Panc1 (cell line): ENCODE data around the gene CCZ1. TPM values are rescaled to one million over a fixed set of nuclear protein-coding genes. Genes with fewer than 3 reads are reported as not detected.
"Not testable (repeated sequence)": the region's sequence is repeated elsewhere in the genome, so short reads cannot be mapped to it uniquely, and the experiment has no call there.

Experiments used
- ATAC-seq: fragments of 200-7000 bp; cut with Tn5 transposase; 2 replicates; pipeline ENCODE4 v1.9.1; 2020; ENCODE audit warnings: mild to moderate bottlenecking, moderate library complexity
- Bru-seq: library from RNA; stranded (reverse); fragments of 400-500 nt; gene quantifications from one replicate; lab custom pipeline; 2021; lab: Mats Ljungman, UMichigan
- BruChase-seq, 2 experiments: library from RNA; stranded (reverse); fragments of 400-500 nt; gene quantifications; one replicate each; lab custom pipeline; 2021; lab: Mats Ljungman, UMichigan
- BruUV-seq: library from RNA; stranded (reverse); fragments of 400-500 nt; replicated peaks from 2 replicates; lab custom pipeline; 2021; lab: Mats Ljungman, UMichigan
- CTCF ChIA-PET: fragments of 300-600 bp; sonication (Branson Sonifier 250); formaldehyde crosslinking; loops from one replicate; lab custom pipeline; 2022; ENCODE audit warnings: antibody characterized with exemption; lab: Charles Lee
- POLR2A ChIA-PET: fragments of 300-600 bp; sonication (Branson Sonifier 250); formaldehyde crosslinking; loops from one replicate; lab custom pipeline; 2022; ENCODE audit warnings: antibody characterized with exemption; lab: Charles Lee
- DNase-seq: peaks from one replicate; pipeline ENCODE4 v3.0.0-alpha.2; 2010; ENCODE audit warnings: low read depth, low spot score
- H3K27ac ChIP-seq: 2 replicates; pipeline ENCODE4 v1.5.1; 2011; ENCODE audit warnings: mild to moderate bottlenecking, low read length, inconsistent platforms
- H3K27me3 ChIP-seq: fragments of 200-500 bp; sonication (Bioruptor generic); 2 replicates; pipeline ENCODE4 v1.6.0; 2014; ENCODE audit warnings: low read length, inconsistent platforms; ENCODE audit not compliant: control insufficient read depth, insufficient read depth
- H3K36me3 ChIP-seq: fragments of 200-500 bp; sonication (Bioruptor generic); 2 replicates; pipeline ENCODE4 v1.5.1; 2014; ENCODE audit warnings: inconsistent platforms, mild to moderate bottlenecking, low read length, moderate library complexity; ENCODE audit not compliant: control insufficient read depth, insufficient read depth
- H3K4me1 ChIP-seq: 2 replicates; pipeline ENCODE4 v1.5.1; 2011; ENCODE audit warnings: inconsistent platforms, mild to moderate bottlenecking, low read length, moderate library complexity; ENCODE audit not compliant: control insufficient read depth, insufficient read depth
- H3K4me3 ChIP-seq, 2 experiments: 2 replicates each; pipeline ENCODE4 v1.5.1; 2011 to 2012; ENCODE audit warnings: low read depth in 2 of 2, low read length in 2 of 2, mild to moderate bottlenecking in 2 of 2, inconsistent platforms in 1 of 2, moderate library complexity in 1 of 2
- H3K9me3 ChIP-seq: fragments of 200-500 bp; sonication (Bioruptor generic); 2 replicates; pipeline ENCODE4 v1.5.1; 2014; ENCODE audit warnings: low read depth, mild to moderate bottlenecking, inconsistent platforms, low read length, moderate library complexity; ENCODE audit not compliant: control insufficient read depth, insufficient read depth
- CTCF ChIP-seq: fragments of 450-650 bp; IDR thresholded peaks from 2 replicates; pipeline ENCODE4 v1.5.1; 2017; ENCODE audit warnings: mild to moderate bottlenecking
- POLR2AphosphoS5 ChIP-seq: IDR thresholded peaks from 2 replicates; pipeline ENCODE4 v1.6.1; 2012; ENCODE audit warnings: mild to moderate bottlenecking, low read depth, low read length, moderate library complexity
- REST ChIP-seq, 2 experiments: IDR thresholded peaks; 2 replicates each; pipeline ENCODE4 v1.6.1; 2011 to 2012; ENCODE audit warnings: low read depth in 2 of 2, control low read depth in 1 of 2, low read length in 1 of 2, mild to moderate bottlenecking in 1 of 2, moderate library complexity in 1 of 2; ENCODE audit not compliant: insufficient read depth in 1 of 2
- SIN3A ChIP-seq: IDR thresholded peaks from 2 replicates; pipeline ENCODE4 v1.6.1; 2012; ENCODE audit warnings: low read depth, mild to moderate bottlenecking, low read length, moderate library complexity, borderline replicate concordance; ENCODE audit not compliant: insufficient read depth
- TCF7L2 ChIP-seq: IDR thresholded peaks from 2 replicates; pipeline ENCODE4 v1.6.1; 2011; ENCODE audit warnings: mild to moderate bottlenecking, low read depth, low read length, inconsistent platforms
- in situ Hi-C: cut with HindIII; loops from 2 replicates; pipeline ENCODE4 v1.10.0; 2016; ENCODE audit warnings: low sequenced_read_pairs, low pct_unique_long_range_greater_than_20kb
- intact Hi-C: fragments of 100-400 bp; cut with micrococcal nuclease; formaldehyde crosslinking; loops from one replicate; pipeline ENCODE4 v1.10.0; 2022; ENCODE audit not compliant: unreplicated experiment
- long read RNA-seq: library from polyadenylated mRNA; unstranded; transcript quantifications from one replicate; pipeline ENCODE4 v2.0.0, GENCODE V29; 2021; ENCODE audit not compliant: unreplicated experiment
- polyA plus RNA-seq: library from polyadenylated mRNA; unstranded; fragments of >200 nt; gene quantifications from one replicate; pipeline ENCODE4 v1.2.1, GENCODE V29; 2012; ENCODE audit warnings: missing spikeins; ENCODE audit not compliant: insufficient read length
- total RNA-seq: library from RNA; stranded (reverse); gene quantifications from one replicate; pipeline ENCODE4 v1.2.1, GENCODE V29; 2021; ENCODE audit not compliant: unreplicated experiment

Gene CCZ1
- total RNA-seq (128 TPM), Bru-seq, nascent RNA (percentile 69 among the genes with signal in this experiment), BruChase-seq, experiment 1, labeled RNA remaining after a 2-hour chase (percentile 69 among the genes with signal in this experiment), BruChase-seq, experiment 2, labeled RNA remaining after a 6-hour chase (percentile 73 among the genes with signal in this experiment)
- 65.8 TPM for polyA plus RNA-seq
- long read RNA-seq, transcript CCZ1-201 (15 exons, 1,802 nt): major isoform, 220 of 253 reads
- long read RNA-seq, partial matches to known transcripts: 4 of 253 reads
- long read RNA-seq, other reads (novel, unspliced or antisense): 28 of 253 reads

GRCh38 chr7:5898480-5899224 lies at the start of gene CCZ1:
CCZ1 (plus strand) TSS chr7:5898733; CDS start chr7:5898800, 67 bp downstream.
- H3K4me1 ChIP-seq, H3K9me3 ChIP-seq, CTCF ChIA-PET, H3K27me3 ChIP-seq, POLR2A ChIA-PET, intact Hi-C loops, H3K36me3 ChIP-seq, in situ Hi-C loops, BruUV-seq, DNase-seq: not testable (repeated sequence)
- ATAC-seq: peak; percentile 97
- Histone ChIP-seq H3K27ac (peak within 1 kb of the TSS; percentile 61; the same call in 1 of the 2 replicates), H3K4me3 (peak within 1 kb of the TSS; percentile 37 to 53)
- 0 out of 2 replicates have a peak, but pooled peaks have one; percentile 33 for TF ChIP-seq POLR2AphosphoS5

- Histone ChIP-seq H3K4me3 (no peak overlapping the region), H3K27me3 (no peaks in the 10 kb centered on the region), H3K27ac (no peak overlapping the region), H3K4me1 (no peaks in the 10 kb centered on the region), H3K36me3 (no peaks in the 10 kb centered on the region), H3K9me3 (no peaks in the 10 kb centered on the region)
- TF ChIP-seq REST (IDR thresholded peaks at IDR 0.05; ENCODE audit: insufficient read depth in 1 of 2, low read depth in 2 of 2, low read length in 1 of 2) (no peak), TCF7L2 (no peak)
- in situ Hi-C loops (no loop called here), intact Hi-C loops (no loop called here)
- DNase-seq: no peak
- no peak for ATAC-seq
- ChIA-PET POLR2A (interaction anchor here (0.7 kb wide), 2 partner anchors 20 to 149 kb away, joined by 3 to 7 read pairs; no protein-coding TSS in a partner anchor), CTCF (no interaction called here)
- no TSS peak for BruUV-seq
These were observed 47.6 kb upstream of the CCZ1 start for GRCh38 chr7:5850944-5851343.

GRCh38 chr7:5854738-5855137 lies 43.8 kb upstream of the CCZ1 start:
- in situ Hi-C loops: no loop called here
- no peak for TF ChIP-seq POLR2AphosphoS5
- TF ChIP-seq REST (IDR thresholded peaks at IDR 0.05; ENCODE audit: insufficient read depth in 1 of 2, low read depth in 2 of 2, low read length in 1 of 2): no peak
- no peak for TF ChIP-seq SIN3A
- TF ChIP-seq CTCF: no peak
- no peak for TF ChIP-seq TCF7L2
- BruUV-seq: no TSS peak

More at GRCh38 chr7:5854738-5855137, 43.8 kb upstream of the CCZ1 start:
- intact Hi-C loops: loop anchor here (5.0 kb wide), 1 partner anchor 663 kb away; no protein-coding TSS in a partner anchor
- Histone ChIP-seq H3K9me3 (no peaks in the 10 kb centered on the region), H3K4me3 (no peak overlapping the region), H3K27ac (no peak overlapping the region), H3K27me3 (no peaks in the 10 kb centered on the region), H3K36me3 (no peaks in the 10 kb centered on the region), H3K4me1 (no peaks in the 10 kb centered on the region)
- ATAC-seq (no peak), DNase-seq (no peak)
- ChIA-PET POLR2A (no interaction called here), CTCF (no interaction called here)
